CD4-positive, CD25-positive, alpha-beta regulatory T cell (primary cell): ENCODE data around the gene DNAJB13. TPM values are rescaled to one million over a fixed set of nuclear protein-coding genes. Genes with fewer than 3 reads are reported as not detected.

Experiments used
- ATAC-seq, 2 donors: fragments of 150-1000 bp; cut with Tn5 transposase; one replicate each; pipeline ENCODE4 v1.10.0; 2021; ENCODE audit warnings: low read depth in 2 of 2, moderate number of reproducible peaks in 2 of 2, moderate library complexity in 1 of 2
- DNase-seq, 3 donors: peaks; one replicate each; pipeline versions ENCODE4 v3.0.0 to v3.0.0-alpha.2; 2012 to 2022; ENCODE audit warnings: mixed read lengths in 1 of 3
- H3K27ac ChIP-seq: one replicate; pipeline ENCODE4 v1.7.0; 2013; ENCODE audit warnings: mild to moderate bottlenecking, low read length; ENCODE audit not compliant: insufficient read depth, poor library complexity, severe bottlenecking
- H3K27me3 ChIP-seq: one replicate; pipeline ENCODE4 v1.7.0; 2013; ENCODE audit warnings: low read length; ENCODE audit not compliant: control insufficient read depth, insufficient read depth
- H3K36me3 ChIP-seq: one replicate; pipeline ENCODE4 v1.7.0; 2013; ENCODE audit warnings: mild to moderate bottlenecking, low read length, moderate library complexity; ENCODE audit not compliant: control insufficient read depth, insufficient read depth
- H3K4me1 ChIP-seq: 2 replicates; pipeline ENCODE4 v1.7.0; 2013; ENCODE audit warnings: mild to moderate bottlenecking, low read length; ENCODE audit not compliant: insufficient read depth, control insufficient read depth, poor library complexity, severe bottlenecking
- H3K4me3 ChIP-seq: one replicate; pipeline ENCODE4 v1.7.0; 2013; ENCODE audit warnings: low read depth, mild to moderate bottlenecking, low read length, moderate library complexity
- H3K9me3 ChIP-seq, 2 experiments: 1 replicate in 1 of 2; 2 replicates in 1 of 2; pipeline ENCODE4 v1.7.0; 2013; ENCODE audit warnings: low read length in 2 of 2, mild to moderate bottlenecking in 1 of 2, moderate library complexity in 1 of 2; ENCODE audit not compliant: control insufficient read depth in 2 of 2
- H3K27ac Mint-ChIP-seq, 3 donors: one replicate each; pipeline ENCODE4 v1.8.0; 2020 to 2022; ENCODE audit warnings: mild to moderate bottlenecking in 3 of 3, mixed read lengths in 3 of 3, moderate library complexity in 2 of 3
- H3K27me3 Mint-ChIP-seq: one replicate; pipeline ENCODE4 v1.8.0; 2022; ENCODE audit warnings: mild to moderate bottlenecking, mixed read lengths
- H3K36me3 Mint-ChIP-seq: one replicate; pipeline ENCODE4 v1.8.0; 2020; ENCODE audit warnings: mixed read lengths
- H3K4me1 Mint-ChIP-seq, 4 donors: one replicate each; pipeline ENCODE4 v1.8.0; 2020 to 2022; ENCODE audit warnings: mixed read lengths in 4 of 4, mild to moderate bottlenecking in 1 of 4
- H3K4me3 Mint-ChIP-seq, 4 donors: one replicate each; pipeline ENCODE4 v1.8.0; 2020 to 2022; ENCODE audit warnings: mild to moderate bottlenecking in 4 of 4, mixed read lengths in 4 of 4, moderate library complexity in 3 of 4
- H3K9me3 Mint-ChIP-seq, 7 donors: one replicate each; pipeline ENCODE4 v1.8.0; 2020 to 2022; ENCODE audit warnings: mixed read lengths in 7 of 7, mild to moderate bottlenecking in 3 of 7, moderate library complexity in 2 of 7
- polyA plus RNA-seq, 4 donors: library from polyadenylated mRNA; unstranded; fragments of 300-500 nt; fragmentation: Illumina TruSeq; gene quantifications; one replicate each; pipeline ENCODE4 v1.2.3, GENCODE V29; 2021
- total RNA-seq: library from RNA; stranded (reverse); gene quantifications from one replicate; pipeline ENCODE4 v1.2.3, GENCODE V29; 2022

DNAJB13 gene
- total and polyA plus RNA-seq, 5 donors from 2014 or later: 0.32 to 0.33 TPM; not detected in 3

- no peaks in the 10 kb centered on the region for H3K9me3 ChIP-seq
- Mint-ChIP-seq H3K36me3 (peaks cover 56% of the 10 kb centered on the region), H3K9me3 (no peaks in the 10 kb centered on the region), H3K4me1 (peaks cover 5 to 99% (median 59%) of the 10 kb centered on the region in 4 donors), H3K27me3 (no peaks in the 10 kb centered on the region), H3K27ac (peak overlapping the region; percentile 87 to 95 (median 94)), H3K4me3 (peak overlapping the region; percentile 75 to 99 (median 92))
- DNase-seq (no peak), ATAC-seq (no peak)
- H3K4me1 ChIP-seq: peaks cover 100% of the 10 kb centered on the region
- no peaks in the 10 kb centered on the region for H3K27me3 ChIP-seq
- peaks cover 52% of the 10 kb centered on the region for H3K36me3 ChIP-seq
- H3K27ac ChIP-seq: peak overlapping the region; percentile 97
- H3K4me3 ChIP-seq: peak overlapping the region; percentile 59
These were observed 24.0 kb downstream of the DNAJB13 start for GRCh38 chr11:73974604-73975478.

- H3K27ac Mint-ChIP-seq: peak overlapping the region; percentile 66 to 95 (median 87)
- no peak for DNase-seq
- Histone ChIP-seq H3K27ac (peak overlapping the region; percentile 97), H3K36me3 (peaks cover 58% of the 10 kb centered on the region), H3K4me3 (peak overlapping the region; percentile 59), H3K4me1 (peaks cover 98% of the 10 kb centered on the region), H3K27me3 (no peaks in the 10 kb centered on the region), H3K9me3 (no peaks in the 10 kb centered on the region)
- peaks cover 62% of the 10 kb centered on the region for H3K36me3 Mint-ChIP-seq
- peak overlapping the region; percentile 75 to 99 (median 84) for H3K4me3 Mint-ChIP-seq
- ATAC-seq: no peak
- H3K4me1 Mint-ChIP-seq: peaks cover 0 to 99% (median 58%) of the 10 kb centered on the region in 4 donors
- no peaks in the 10 kb centered on the region for H3K27me3 Mint-ChIP-seq
- H3K9me3 Mint-ChIP-seq: no peaks in the 10 kb centered on the region
These were observed 24.6 kb downstream of the DNAJB13 start for GRCh38 chr11:73975479-73975757.

- H3K36me3 Mint-ChIP-seq: peaks cover 74% of the 10 kb centered on the region
- H3K9me3 Mint-ChIP-seq: no peaks in the 10 kb centered on the region
- no peak for DNase-seq
- Histone ChIP-seq H3K4me3 (peak overlapping the region; percentile 97), H3K4me1 (peaks cover 97% of the 10 kb centered on the region), H3K9me3 (no peaks in the 10 kb centered on the region), H3K36me3 (peaks cover 69% of the 10 kb centered on the region), H3K27me3 (no peaks in the 10 kb centered on the region), H3K27ac (peak overlapping the region; percentile 97)
- peak overlapping the region; percentile 66 to 99 (median 95) for H3K27ac Mint-ChIP-seq
- no peak for ATAC-seq
- H3K4me3 Mint-ChIP-seq: peak overlapping the region; percentile 85 to 100 (median 96)
- H3K4me1 Mint-ChIP-seq: peaks cover 0 to 89% (median 54%) of the 10 kb centered on the region in 4 donors
- no peaks in the 10 kb centered on the region for H3K27me3 Mint-ChIP-seq
These were observed 25.8 kb downstream of the DNAJB13 start for GRCh38 chr11:73976451-73977151.

GRCh38 chr11:73977856-73978519, 27.2 kb downstream of the DNAJB13 start:
- Mint-ChIP-seq H3K4me3 (peak overlapping the region; percentile 89 to 100 (median 97)), H3K27me3 (no peaks in the 10 kb centered on the region), H3K9me3 (peaks cover 0 to 1% (median 0%) of the 10 kb centered on the region in 7 donors), H3K36me3 (peaks cover 79% of the 10 kb centered on the region), H3K4me1 (peaks cover 0 to 75% (median 49%) of the 10 kb centered on the region in 4 donors), H3K27ac (peak overlapping the region; percentile 94 to 99 (median 99))
- H3K9me3 ChIP-seq: no peaks in the 10 kb centered on the region
- H3K4me3 ChIP-seq: peak overlapping the region; percentile 97
- H3K4me1 ChIP-seq: peaks cover 84% of the 10 kb centered on the region
- H3K36me3 ChIP-seq: peaks cover 70% of the 10 kb centered on the region
- no peaks in the 10 kb centered on the region for H3K27me3 ChIP-seq
- no peak for ATAC-seq
- peak overlapping the region; percentile 97 for H3K27ac ChIP-seq
- no peak for DNase-seq

- ATAC-seq (no peak), DNase-seq (no peak)
- Histone ChIP-seq H3K4me1 (peaks cover 82% of the 10 kb centered on the region), H3K4me3 (peak overlapping the region; percentile 97), H3K27ac (peak overlapping the region; percentile 97), H3K27me3 (no peaks in the 10 kb centered on the region), H3K36me3 (peaks cover 70% of the 10 kb centered on the region), H3K9me3 (no peaks in the 10 kb centered on the region)
- Mint-ChIP-seq H3K9me3 (peaks cover 0 to 2% (median 0%) of the 10 kb centered on the region in 7 donors), H3K36me3 (peaks cover 79% of the 10 kb centered on the region), H3K4me3 (peak overlapping the region; percentile 89 to 100 (median 97)), H3K4me1 (peaks cover 0 to 73% (median 51%) of the 10 kb centered on the region in 4 donors), H3K27ac (peak overlapping the region; percentile 94 to 99 (median 99)), H3K27me3 (no peaks in the 10 kb centered on the region)
These were observed 27.8 kb downstream of the DNAJB13 start for GRCh38 chr11:73978576-73979086.

GRCh38 chr11:73980001-73980961, 29.5 kb downstream of the DNAJB13 start:
- H3K4me3 ChIP-seq: peak overlapping the region; percentile 97
- H3K36me3 Mint-ChIP-seq: peaks cover 63% of the 10 kb centered on the region
- peaks cover 76% of the 10 kb centered on the region for H3K4me1 ChIP-seq

More at GRCh38 chr11:73980001-73980961, 29.5 kb downstream of the DNAJB13 start:
- peak; percentile 72 to 74 for ATAC-seq
- peaks cover 61% of the 10 kb centered on the region for H3K36me3 ChIP-seq
- Mint-ChIP-seq H3K4me1 (peaks cover 0 to 68% (median 44%) of the 10 kb centered on the region in 4 donors), H3K27ac (peak overlapping the region; percentile 97 to 99 (median 98)), H3K4me3 (peak overlapping the region; percentile 95 to 100 (median 98)), H3K9me3 (peaks cover 0 to 2% (median 0%) of the 10 kb centered on the region in 7 donors), H3K27me3 (no peaks in the 10 kb centered on the region)
- no peaks in the 10 kb centered on the region for H3K9me3 ChIP-seq
- H3K27ac ChIP-seq: peak overlapping the region; percentile 97
- no peaks in the 10 kb centered on the region for H3K27me3 ChIP-seq
- DNase-seq: peak; percentile 66 to 96 (median 91)
